Ascending aorta (tissue), 2 donors: ENCODE results near the gene DHRSX. TPM values are rescaled to one million over a fixed set of nuclear protein-coding genes. Genes with fewer than 3 reads are reported as not detected.

Experiments used
- DNase-seq, 2 donors: peaks; one replicate each; pipeline ENCODE4 v3.0.0-alpha.2; 2019; ENCODE audit warnings: low spot score in 2 of 2
- H3K27ac ChIP-seq, 2 donors: fragments of 200-600 bp; sonication (generic); one replicate each; pipeline ENCODE4 v1.5.1; 2016 to 2017; ENCODE audit warnings: mild to moderate bottlenecking in 1 of 2
- H3K27me3 ChIP-seq: fragments of 200-600 bp; sonication (generic); one replicate; pipeline ENCODE4 v1.5.1; 2017
- H3K36me3 ChIP-seq, 2 donors: fragments of 200-600 bp; sonication (generic); one replicate each; pipeline ENCODE4 v1.5.1; 2016
- H3K4me1 ChIP-seq, 2 donors: fragments of 200-600 bp; sonication (generic); one replicate each; pipeline ENCODE4 v1.5.1; 2016 to 2017; ENCODE audit warnings: mild to moderate bottlenecking in 1 of 2
- H3K4me3 ChIP-seq, 2 donors: fragments of 200-600 bp; sonication (generic); one replicate each; pipeline ENCODE4 v1.5.1; 2016 to 2017; ENCODE audit warnings: mild to moderate bottlenecking in 1 of 2
- H3K9me3 ChIP-seq, 2 donors: fragments of 200-600 bp; sonication (generic); one replicate each; pipeline ENCODE4 v1.5.1; 2016
- intact Hi-C: fragments of 100-400 bp; cut with DNase I; formaldehyde crosslinking; loops from one replicate; pipeline ENCODE4 v1.15.1; 2023
- total RNA-seq: library from RNA; depleted of rRNA; stranded (reverse); fragments of >200 nt; gene quantifications from one replicate; pipeline ENCODE4 v1.1.0, GENCODE V29; 2016
- TF ChIP-seq, protein P1 (sequence below), 3 experiments: fragments of 200-600 bp in 2 of 3; fragments of 450-650 bp in 1 of 3; sonication (generic) in 2 of 3; IDR thresholded peaks; one replicate each; pipeline ENCODE4 v1.5.1; 2016 to 2019; ENCODE audit warnings: antibody characterized with exemption in 3 of 3, mild to moderate bottlenecking in 1 of 3, moderate library complexity in 1 of 3

The DHRSX gene
- total RNA-seq, 1 donor from 2014 or later, result 13.4 TPM

GRCh38 chrX:2318371-2318770 is 182.4 kb downstream of the DHRSX start:
- H3K9me3 ChIP-seq, result no peaks in the 10 kb centered on the region
- TF ChIP-seq, protein P1, sequence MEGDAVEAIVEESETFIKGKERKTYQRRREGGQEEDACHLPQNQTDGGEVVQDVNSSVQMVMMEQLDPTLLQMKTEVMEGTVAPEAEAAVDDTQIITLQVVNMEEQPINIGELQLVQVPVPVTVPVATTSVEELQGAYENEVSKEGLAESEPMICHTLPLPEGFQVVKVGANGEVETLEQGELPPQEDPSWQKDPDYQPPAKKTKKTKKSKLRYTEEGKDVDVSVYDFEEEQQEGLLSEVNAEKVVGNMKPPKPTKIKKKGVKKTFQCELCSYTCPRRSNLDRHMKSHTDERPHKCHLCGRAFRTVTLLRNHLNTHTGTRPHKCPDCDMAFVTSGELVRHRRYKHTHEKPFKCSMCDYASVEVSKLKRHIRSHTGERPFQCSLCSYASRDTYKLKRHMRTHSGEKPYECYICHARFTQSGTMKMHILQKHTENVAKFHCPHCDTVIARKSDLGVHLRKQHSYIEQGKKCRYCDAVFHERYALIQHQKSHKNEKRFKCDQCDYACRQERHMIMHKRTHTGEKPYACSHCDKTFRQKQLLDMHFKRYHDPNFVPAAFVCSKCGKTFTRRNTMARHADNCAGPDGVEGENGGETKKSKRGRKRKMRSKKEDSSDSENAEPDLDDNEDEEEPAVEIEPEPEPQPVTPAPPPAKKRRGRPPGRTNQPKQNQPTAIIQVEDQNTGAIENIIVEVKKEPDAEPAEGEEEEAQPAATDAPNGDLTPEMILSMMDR (IDR thresholded peaks at IDR 0.05), result no peak
- intact Hi-C loops, result no loop called here

GRCh38 chrX:2317527-2318055 is 183.2 kb downstream of the DHRSX start:
- intact Hi-C loops, result no loop called here
- H3K36me3 ChIP-seq, result no peaks in the 10 kb centered on the region
- H3K4me1 ChIP-seq, result no peaks in the 10 kb centered on the region
- H3K27ac ChIP-seq, result no peak overlapping the region
- no peaks in the 10 kb centered on the region for H3K27me3 ChIP-seq
- no peak for DNase-seq
- no peaks in the 10 kb centered on the region for H3K9me3 ChIP-seq
- H3K4me3 ChIP-seq, result no peak overlapping the region
- TF ChIP-seq, protein P1 (IDR thresholded peaks at IDR 0.05), result no peak

More at GRCh38 chrX:2318371-2318770, 182.4 kb downstream of the DHRSX start:
- Histone ChIP-seq H3K4me3 (no peak overlapping the region), H3K36me3 (no peaks in the 10 kb centered on the region), H3K27ac (no peak overlapping the region), H3K4me1 (no peaks in the 10 kb centered on the region), H3K27me3 (no peaks in the 10 kb centered on the region)
- no peak for DNase-seq

- TF ChIP-seq, protein P1 (IDR thresholded peaks at IDR 0.05), result no peak
- Histone ChIP-seq H3K27me3 (no peaks in the 10 kb centered on the region), H3K36me3 (no peaks in the 10 kb centered on the region), H3K4me1 (no peaks in the 10 kb centered on the region), H3K9me3 (no peaks in the 10 kb centered on the region), H3K4me3 (no peak overlapping the region), H3K27ac (no peak overlapping the region)
- no peak for DNase-seq
- intact Hi-C loops, result no loop called here
Measured at GRCh38 chrX:2316534-2316933, 184.2 kb downstream of the DHRSX start.

DNA sequence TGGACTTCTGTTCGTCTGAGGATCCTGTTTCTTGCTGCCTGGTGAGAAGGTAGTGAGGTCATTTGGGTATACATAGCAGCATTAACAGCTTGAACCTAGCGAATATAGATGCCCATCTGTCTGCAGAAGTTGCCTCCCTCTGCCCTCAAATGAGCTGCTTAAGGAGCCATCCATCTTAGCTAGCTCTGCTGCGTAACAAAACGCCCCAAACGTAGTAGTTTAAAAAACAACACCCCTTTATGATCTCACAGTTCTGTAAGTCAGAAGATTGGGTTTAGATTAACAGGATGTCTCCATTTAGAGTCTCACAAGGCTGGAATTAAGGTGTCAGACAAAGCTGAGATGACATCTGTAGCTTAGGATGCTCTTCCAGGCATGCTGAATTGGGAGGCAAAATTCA is 185.3 kb downstream of the DHRSX start:
- no peaks in the 10 kb centered on the region for H3K9me3 ChIP-seq
- intact Hi-C loops, result no loop called here

DNA sequence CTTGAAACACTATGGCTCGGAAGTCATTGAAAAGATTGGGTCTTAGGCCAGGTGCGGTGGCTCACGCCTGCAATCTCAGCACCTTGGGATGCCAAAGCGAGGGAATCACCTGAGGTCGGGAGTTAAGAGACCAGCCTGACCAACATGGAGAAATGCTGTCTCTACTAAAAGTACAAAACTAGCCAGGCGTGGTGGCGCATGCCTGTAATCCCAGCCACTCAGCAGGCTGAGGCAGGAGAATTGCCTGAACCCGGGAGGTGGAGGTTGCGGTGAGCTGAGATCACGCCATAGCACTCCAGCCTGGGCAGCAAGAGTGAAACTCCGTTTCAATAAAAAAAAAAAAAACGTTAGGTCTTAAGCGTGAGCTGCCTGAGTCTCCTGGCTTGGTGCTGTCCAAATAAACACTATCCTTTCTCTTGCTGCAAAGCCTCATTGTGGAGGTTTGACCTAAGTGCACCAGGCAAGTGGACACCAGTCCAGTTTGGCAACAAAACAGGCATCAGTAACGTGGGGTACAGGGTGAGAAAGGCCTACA is 185.9 kb downstream of the DHRSX start:
- Histone ChIP-seq H3K27me3 (no peaks in the 10 kb centered on the region), H3K27ac (no peak overlapping the region), H3K4me3 (no peak overlapping the region), H3K9me3 (no peaks in the 10 kb centered on the region), H3K4me1 (no peaks in the 10 kb centered on the region), H3K36me3 (no peaks in the 10 kb centered on the region)
- no peak for DNase-seq
- TF ChIP-seq, protein P1 (IDR thresholded peaks at IDR 0.05), result no peak
- intact Hi-C loops, result no loop called here

More for the DNA sequence above, 185.3 kb downstream of the DHRSX start:
- Histone ChIP-seq H3K27me3 (no peaks in the 10 kb centered on the region), H3K4me3 (no peak overlapping the region), H3K36me3 (no peaks in the 10 kb centered on the region), H3K27ac (no peak overlapping the region), H3K4me1 (no peaks in the 10 kb centered on the region)
- no peak for DNase-seq
- TF ChIP-seq, protein P1 (IDR thresholded peaks at IDR 0.05), result no peak
